Caco-2 (cell line): ENCODE measurements around the gene CPHXL. TPM values are rescaled to one million over a fixed set of nuclear protein-coding genes. Genes with fewer than 3 reads are reported as not detected.

ENCODE experiments used
- BruUV-seq: library from RNA; stranded (reverse); fragments of 400-500 nt; replicated peaks from 2 replicates; lab custom pipeline; 2021; lab: Mats Ljungman, UMichigan
- CTCF ChIA-PET: fragments of 300-600 bp; sonication (Branson Sonifier 250); formaldehyde crosslinking; loops from one replicate; lab custom pipeline; 2022; ENCODE audit warnings: antibody characterized with exemption; lab: Charles Lee
- POLR2A ChIA-PET: fragments of 300-600 bp; sonication (Branson Sonifier 250); formaldehyde crosslinking; loops from one replicate; lab custom pipeline; 2022; ENCODE audit warnings: antibody characterized with exemption; lab: Charles Lee
- DNase-seq, 2 experiments: peaks; one replicate each; pipeline versions ENCODE4 v3.0.0 to v3.0.0-alpha.2; 2020 to 2022
- H3K27me3 ChIP-seq: replicated peaks from 2 replicates; pipeline ENCODE4 v1.6.0; 2011; ENCODE audit warnings: low read length; ENCODE audit not compliant: control insufficient read depth, insufficient read depth
- H3K36me3 ChIP-seq: 2 replicates; pipeline ENCODE4 v1.5.1; 2011; ENCODE audit warnings: low read length; ENCODE audit not compliant: control insufficient read depth, insufficient read depth
- H3K4me1 ChIP-seq: fragments of 250-450 bp; sonication (Bioruptor Pico); 2 replicates; pipeline ENCODE4 v1.5.1; 2020; ENCODE audit warnings: mild to moderate bottlenecking
- H3K4me3 ChIP-seq: 2 replicates; pipeline ENCODE4 v1.5.1; 2011; ENCODE audit warnings: low read depth, mild to moderate bottlenecking, control low read depth, low read length
- H3K9me3 ChIP-seq: fragments of 250-450 bp; sonication (Bioruptor Pico); 2 replicates; pipeline ENCODE4 v1.5.1; 2020; ENCODE audit warnings: mild to moderate bottlenecking, moderate library complexity
- H3K27ac Mint-ChIP-seq: one replicate; pipeline ENCODE4 v1.8.0; 2022; ENCODE audit warnings: mixed read lengths; ENCODE audit not compliant: unreplicated experiment
- H3K27me3 Mint-ChIP-seq: one replicate; pipeline ENCODE4 v1.8.0; 2022; ENCODE audit warnings: mixed read lengths; ENCODE audit not compliant: insufficient read depth, unreplicated experiment
- H3K36me3 Mint-ChIP-seq: one replicate; pipeline ENCODE4 v1.8.0; 2022; ENCODE audit warnings: mild to moderate bottlenecking, mixed read lengths; ENCODE audit not compliant: insufficient read depth, unreplicated experiment
- H3K4me1 Mint-ChIP-seq: one replicate; pipeline ENCODE4 v1.8.0; 2022; ENCODE audit warnings: low read depth, mixed read lengths; ENCODE audit not compliant: unreplicated experiment
- H3K4me3 Mint-ChIP-seq: one replicate; pipeline ENCODE4 v1.8.0; 2022; ENCODE audit warnings: mild to moderate bottlenecking, moderate library complexity, mixed read lengths; ENCODE audit not compliant: unreplicated experiment
- H3K9me3 Mint-ChIP-seq: one replicate; pipeline ENCODE4 v1.8.0; 2022; ENCODE audit warnings: mixed read lengths; ENCODE audit not compliant: unreplicated experiment
- CTCF ChIP-seq, 2 experiments: fragments of 200-600 bp in 1 of 2; IDR thresholded peaks; 1 replicate in 1 of 2; 2 replicates in 1 of 2; pipeline versions ENCODE4 v1.5.1 to v1.8.0; 2011 to 2022; ENCODE audit warnings: antibody characterized with exemption in 1 of 2, control low read depth in 1 of 2, inconsistent platforms in 1 of 2, low read depth in 1 of 2, low read length in 1 of 2, mild to moderate bottlenecking in 1 of 2, moderate library complexity in 1 of 2; ENCODE audit not compliant: insufficient read depth in 1 of 2, severe bottlenecking in 1 of 2, unreplicated experiment in 1 of 2
- intact Hi-C: fragments of 100-400 bp; cut with micrococcal nuclease; formaldehyde crosslinking; loops from one replicate; pipeline ENCODE4 v1.10.0; 2022; ENCODE audit not compliant: unreplicated experiment
- total RNA-seq: library from RNA; stranded (reverse); gene quantifications from 2 replicates; pipeline ENCODE4 v1.2.3, GENCODE V29; 2022

Gene CPHXL
- total RNA-seq, 1 experiment from 2014 or later, result not detected

DNA sequence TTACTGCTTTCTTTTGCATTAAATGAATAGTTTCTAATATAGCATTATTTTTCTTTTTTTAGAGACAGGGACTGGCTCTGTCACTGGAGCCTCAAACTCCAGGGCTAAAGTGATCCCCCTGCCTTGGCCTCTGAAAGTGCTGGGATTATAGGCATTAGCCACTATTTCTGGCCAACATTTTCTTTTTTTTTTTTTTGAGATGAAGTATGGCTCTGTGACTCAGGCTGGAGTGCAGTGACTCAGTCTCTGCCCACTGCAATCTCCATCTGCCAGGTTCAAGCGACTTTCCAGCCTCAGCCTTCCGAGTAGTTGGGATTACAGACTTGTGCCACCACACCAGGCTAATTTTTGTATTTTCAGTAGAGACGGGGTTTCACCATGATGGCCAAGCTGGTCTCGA, 23.0 kb downstream of the CPHXL start:
- Histone ChIP-seq H3K4me1 (no peaks in the 10 kb centered on the region), H3K4me3 (no peak overlapping the region), H3K36me3 (no peaks in the 10 kb centered on the region), H3K27me3 (no peaks in the 10 kb centered on the region), H3K9me3 (0 out of 2 replicates have a peak, but pooled peaks cover 3% of the 10 kb centered on the region)
- H3K27me3 Mint-ChIP-seq, result peaks cover 6% of the 10 kb centered on the region
- DNase-seq, result no peak
- intact Hi-C loops, result no loop called here
- POLR2A ChIA-PET, result no interaction called here
- no peak overlapping the region for H3K27ac Mint-ChIP-seq
- H3K9me3 Mint-ChIP-seq, result no peaks in the 10 kb centered on the region
- H3K4me1 Mint-ChIP-seq, result no peaks in the 10 kb centered on the region
- no peaks in the 10 kb centered on the region for H3K36me3 Mint-ChIP-seq
- H3K4me3 Mint-ChIP-seq, result no peak overlapping the region
- no TSS peak for BruUV-seq
- CTCF ChIA-PET, result no interaction called here
- no peak for TF ChIP-seq CTCF (IDR thresholded peaks at IDR 0.05; ENCODE audit: insufficient read depth in 1 of 2, low read depth in 1 of 2, low read length in 1 of 2, severe bottlenecking in 1 of 2, unreplicated experiment in 1 of 2)

DNA sequence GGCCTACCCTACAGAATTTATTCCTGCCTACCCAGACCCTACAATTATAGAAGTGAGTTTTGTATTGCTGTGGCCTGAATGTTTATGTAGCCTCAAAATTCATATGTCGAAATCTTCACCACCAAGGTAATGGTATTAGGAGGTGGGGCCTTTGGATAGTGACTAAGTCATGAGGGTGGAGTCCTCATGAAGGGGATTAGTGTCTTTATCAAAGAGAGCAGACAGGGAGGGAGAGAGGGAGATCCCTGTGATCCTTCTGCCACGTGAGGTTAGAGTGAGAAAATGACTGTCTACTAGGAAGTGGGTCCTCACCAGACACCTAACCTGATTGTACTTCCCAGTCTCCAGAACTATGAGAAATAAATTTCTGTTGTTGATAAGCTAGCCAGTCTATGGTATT, 24.0 kb downstream of the CPHXL start:
- TF ChIP-seq CTCF (IDR thresholded peaks at IDR 0.05; ENCODE audit: insufficient read depth in 1 of 2, low read depth in 1 of 2, low read length in 1 of 2, severe bottlenecking in 1 of 2, unreplicated experiment in 1 of 2), result no peak
- H3K27me3 ChIP-seq, result no peaks in the 10 kb centered on the region
- H3K36me3 ChIP-seq, result no peaks in the 10 kb centered on the region
- Mint-ChIP-seq H3K27ac (no peak overlapping the region), H3K9me3 (no peaks in the 10 kb centered on the region), H3K4me3 (no peak overlapping the region), H3K4me1 (no peaks in the 10 kb centered on the region), H3K36me3 (no peaks in the 10 kb centered on the region), H3K27me3 (peaks cover 5% of the 10 kb centered on the region)
- CTCF ChIA-PET, result no interaction called here
- POLR2A ChIA-PET, result no interaction called here
- no TSS peak for BruUV-seq
- no peaks in the 10 kb centered on the region for H3K4me1 ChIP-seq
- intact Hi-C loops, result no loop called here
- 0 out of 2 replicates have a peak, but pooled peaks cover 3% of the 10 kb centered on the region for H3K9me3 ChIP-seq
- no peak overlapping the region for H3K4me3 ChIP-seq
- peak in 1 of 2 experiments; percentile 16 for DNase-seq

- BruUV-seq, result no TSS peak
- Mint-ChIP-seq H3K27me3 (no peaks in the 10 kb centered on the region), H3K36me3 (no peaks in the 10 kb centered on the region), H3K4me1 (no peaks in the 10 kb centered on the region), H3K27ac (no peak within 1 kb of the TSS), H3K9me3 (no peaks in the 10 kb centered on the region), H3K4me3 (no peak within 1 kb of the TSS)
- Histone ChIP-seq H3K36me3 (no peaks in the 10 kb centered on the region), H3K4me3 (no peak within 1 kb of the TSS), H3K9me3 (0 out of 2 replicates have a peak, but pooled peaks cover 3% of the 10 kb centered on the region), H3K27me3 (no peaks in the 10 kb centered on the region), H3K4me1 (no peaks in the 10 kb centered on the region)
- no peak for DNase-seq
- ChIA-PET CTCF (no interaction called here), POLR2A (no interaction called here)
- intact Hi-C loops, result no loop called here
- no peak for TF ChIP-seq CTCF (IDR thresholded peaks at IDR 0.05; ENCODE audit: insufficient read depth in 1 of 2, low read depth in 1 of 2, low read length in 1 of 2, severe bottlenecking in 1 of 2, unreplicated experiment in 1 of 2)
Observed at GRCh38 chr16:75701361-75701760, 24.9 kb downstream of the CPHXL start, which contains the start of gene DUXB. Gene DUXB (minus strand): TSS chr16:75701461. CDS start chr16:75701418, 43 bp downstream.
